Measurements from ENCODE around the gene SYNDIG1. TPM values are rescaled to one million over a fixed set of nuclear protein-coding genes. Genes with fewer than 3 reads are reported as not detected.

SYNDIG1 gene
- total RNA-seq, 1 donor, result not detected

DNA sequence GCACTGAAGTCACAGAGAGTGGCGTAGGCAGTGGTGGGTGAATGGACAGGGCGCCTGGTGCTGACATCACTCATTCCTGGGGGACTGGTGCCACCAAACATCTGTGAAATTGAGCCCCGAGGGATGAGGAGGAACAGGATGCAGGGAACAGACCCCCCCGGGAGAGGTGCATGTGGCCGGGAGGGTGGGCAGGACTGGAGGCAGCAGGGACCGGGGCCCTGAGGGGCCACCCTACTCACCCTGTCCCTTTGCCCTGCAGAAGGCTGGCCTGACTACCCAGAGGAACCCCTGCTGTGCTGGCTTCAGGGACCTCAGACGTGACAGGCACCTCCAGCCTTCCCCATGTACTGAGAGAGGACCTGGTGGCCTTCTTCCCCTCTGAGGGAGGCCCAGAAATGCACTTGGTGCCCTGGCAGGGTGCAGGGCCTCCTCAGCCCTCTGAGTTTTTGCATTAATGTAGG is 25.1 kb downstream of the SYNDIG1 start:
- H3K4me3 ChIP-seq (ENCODE audit: low read depth, low read length), result no peak overlapping the region
- TF ChIP-seq CTCF (IDR thresholded peaks at IDR 0.05; ENCODE audit: insufficient read depth, low read depth, low read length), result no peak
- no peak for DNase-seq (ENCODE audit: low read depth)

GRCh38 chr20:24495266-24495665 is 25.8 kb downstream of the SYNDIG1 start:
- no peak for DNase-seq (ENCODE audit: low read depth)
- TF ChIP-seq CTCF (IDR thresholded peaks at IDR 0.05; ENCODE audit: insufficient read depth, low read depth, low read length), result no peak
- H3K4me3 ChIP-seq (ENCODE audit: low read depth, low read length), result no peak overlapping the region

DNA sequence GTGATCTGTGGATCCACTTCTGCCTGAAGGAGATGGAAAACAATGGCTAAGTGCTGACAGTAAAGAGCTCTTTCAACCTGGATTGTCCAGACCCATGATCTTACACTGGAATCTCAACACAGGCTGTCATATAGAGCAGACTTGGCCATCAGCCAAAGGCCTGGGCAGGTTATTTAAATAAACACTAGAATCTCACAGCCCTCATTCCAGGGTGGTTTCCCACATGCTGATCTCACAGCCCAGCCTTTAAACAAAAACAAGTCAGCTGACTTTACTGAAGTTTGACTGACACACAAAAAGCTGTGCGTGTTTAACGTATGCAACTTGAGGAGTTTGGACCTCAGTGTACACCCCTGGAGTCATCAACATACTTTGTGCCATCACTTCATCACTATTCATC is 28.4 kb downstream of the SYNDIG1 start:
- no peak for DNase-seq (ENCODE audit: low read depth)
- no peak for TF ChIP-seq CTCF (IDR thresholded peaks at IDR 0.05; ENCODE audit: insufficient read depth, low read depth, low read length)
- no peak overlapping the region for H3K4me3 ChIP-seq (ENCODE audit: low read depth, low read length)

DNA sequence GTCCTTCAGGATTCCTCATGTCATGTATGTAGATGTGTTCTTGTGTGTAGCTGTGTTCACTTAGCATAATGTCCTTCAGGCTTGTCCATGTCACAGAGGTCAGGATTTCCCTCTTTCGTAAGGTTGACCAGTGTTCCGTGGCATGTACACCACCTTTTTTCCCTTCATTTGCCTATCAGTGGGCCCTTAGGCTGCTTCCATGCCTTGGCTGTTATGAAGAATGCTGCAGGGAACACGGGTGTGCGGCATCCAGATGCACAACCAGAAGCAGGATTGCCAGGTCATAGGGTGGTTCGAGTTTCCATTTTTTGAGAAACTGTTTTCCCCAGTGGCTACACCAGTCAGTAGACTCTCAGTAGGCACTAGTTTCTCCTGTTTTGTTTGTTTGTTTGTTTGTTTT is 29.2 kb downstream of the SYNDIG1 start:
- no peak for DNase-seq (ENCODE audit: low read depth)
- no peak for TF ChIP-seq CTCF (IDR thresholded peaks at IDR 0.05; ENCODE audit: insufficient read depth, low read depth, low read length)

DNA sequence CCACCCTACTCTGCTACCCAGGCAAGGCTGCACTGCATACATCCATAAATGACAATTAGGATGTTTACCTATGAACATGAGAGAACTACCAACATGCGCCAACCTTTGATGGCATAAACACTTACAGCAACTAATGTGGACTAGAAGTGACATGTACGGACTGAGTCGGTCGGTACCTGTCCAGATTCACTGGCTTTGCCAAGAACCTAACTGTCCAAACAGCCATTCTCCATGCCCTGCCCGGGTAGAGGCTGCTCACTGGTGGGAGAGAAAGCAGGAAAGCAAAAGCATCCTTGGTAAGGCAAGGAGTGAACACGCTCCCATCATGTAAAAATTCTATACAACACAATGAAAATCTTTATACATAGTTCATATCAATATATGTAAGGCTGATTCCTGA is 30.0 kb downstream of the SYNDIG1 start:
- no peak for TF ChIP-seq CTCF (IDR thresholded peaks at IDR 0.05; ENCODE audit: insufficient read depth, low read depth, low read length)
- DNase-seq (ENCODE audit: low read depth), result no peak
- H3K4me3 ChIP-seq (ENCODE audit: low read depth, low read length), result no peak overlapping the region

More for the DNA sequence above, 29.2 kb downstream of the SYNDIG1 start:
- no peak overlapping the region for H3K4me3 ChIP-seq (ENCODE audit: low read depth, low read length)

GRCh38 chr20:24501764-24502556 is 32.5 kb downstream of the SYNDIG1 start:
- peak; percentile 15 for DNase-seq (ENCODE audit: low read depth)
- no peak overlapping the region for H3K4me3 ChIP-seq (ENCODE audit: low read depth, low read length)
- TF ChIP-seq CTCF (IDR thresholded peaks at IDR 0.05; ENCODE audit: insufficient read depth, low read depth, low read length), result no peak

Data from fibroblast of villous mesenchyme (primary cell).